Muscle layer of colon (tissue), 2 donors: ENCODE results near the gene GGACT.

Experiments used
- H3K27ac ChIP-seq: one replicate; pipeline ENCODE4 v1.7.0; 2013; ENCODE audit warnings: low read depth, mild to moderate bottlenecking, low read length, moderate library complexity
- H3K27me3 ChIP-seq, 2 donors: one replicate each; pipeline ENCODE4 v1.7.0; 2013; ENCODE audit warnings: low read length in 2 of 2, mild to moderate bottlenecking in 2 of 2; ENCODE audit not compliant: insufficient read depth in 2 of 2, control insufficient read depth in 1 of 2
- H3K36me3 ChIP-seq: one replicate; pipeline ENCODE4 v1.7.0; 2013; ENCODE audit warnings: mild to moderate bottlenecking, low read length; ENCODE audit not compliant: insufficient read depth
- H3K4me1 ChIP-seq: one replicate; pipeline ENCODE4 v1.7.0; 2013; ENCODE audit warnings: mild to moderate bottlenecking, low read length; ENCODE audit not compliant: insufficient read depth
- H3K4me3 ChIP-seq, 2 donors: one replicate each; pipeline ENCODE4 v1.7.0; 2013; ENCODE audit warnings: low read length in 2 of 2, low read depth in 1 of 2, mild to moderate bottlenecking in 1 of 2, moderate library complexity in 1 of 2
- H3K9ac ChIP-seq: one replicate; pipeline ENCODE4 v1.7.0; 2013; ENCODE audit warnings: low read length
- H3K9me3 ChIP-seq: one replicate; pipeline ENCODE4 v1.7.0; 2013; ENCODE audit warnings: mild to moderate bottlenecking, low read length
- donor health status: abdominal sarcoma.
- donor health status: Adenocarcinoma of cecum.

The GGACT gene

GRCh38 chr13:100506600-100507422, 81.8 kb downstream of the GGACT start:
- no peaks in the 10 kb centered on the region for H3K36me3 ChIP-seq
- no peaks in the 10 kb centered on the region for H3K9me3 ChIP-seq
- no peaks in the 10 kb centered on the region for H3K4me1 ChIP-seq
- no peak overlapping the region for H3K9ac ChIP-seq
- no peak overlapping the region for H3K4me3 ChIP-seq
- no peaks in the 10 kb centered on the region for H3K27me3 ChIP-seq
- no peak overlapping the region for H3K27ac ChIP-seq

GRCh38 chr13:100506154-100506553, 82.4 kb downstream of the GGACT start:
- H3K9me3 ChIP-seq = no peaks in the 10 kb centered on the region
- H3K9ac ChIP-seq = no peak overlapping the region
- H3K4me3 ChIP-seq = no peak overlapping the region
- no peak overlapping the region for H3K27ac ChIP-seq
- no peaks in the 10 kb centered on the region for H3K4me1 ChIP-seq
- no peaks in the 10 kb centered on the region for H3K27me3 ChIP-seq
- H3K36me3 ChIP-seq = no peaks in the 10 kb centered on the region

GRCh38 chr13:100503622-100504021, 85.0 kb downstream of the GGACT start:
- no peaks in the 10 kb centered on the region for H3K36me3 ChIP-seq
- no peaks in the 10 kb centered on the region for H3K4me1 ChIP-seq
- no peak overlapping the region for H3K9ac ChIP-seq
- H3K4me3 ChIP-seq = no peak overlapping the region
- H3K27ac ChIP-seq = no peak overlapping the region
- no peaks in the 10 kb centered on the region for H3K9me3 ChIP-seq
- H3K27me3 ChIP-seq = no peaks in the 10 kb centered on the region

GRCh38 chr13:100502446-100502845, 86.1 kb downstream of the GGACT start:
- Histone ChIP-seq H3K9me3 (no peaks in the 10 kb centered on the region), H3K4me3 (no peak overlapping the region), H3K9ac (no peak overlapping the region), H3K4me1 (no peaks in the 10 kb centered on the region), H3K36me3 (no peaks in the 10 kb centered on the region), H3K27ac (no peak overlapping the region), H3K27me3 (no peaks in the 10 kb centered on the region)

GRCh38 chr13:100497389-100497788, 91.2 kb downstream of the GGACT start:
- Histone ChIP-seq H3K4me3 (no peak overlapping the region), H3K36me3 (no peaks in the 10 kb centered on the region), H3K4me1 (no peaks in the 10 kb centered on the region), H3K9me3 (no peaks in the 10 kb centered on the region), H3K27me3 (no peaks in the 10 kb centered on the region), H3K27ac (no peak overlapping the region), H3K9ac (no peak overlapping the region)

GRCh38 chr13:100495455-100495854, 93.1 kb downstream of the GGACT start:
- no peak overlapping the region for H3K9ac ChIP-seq
- H3K4me1 ChIP-seq = no peaks in the 10 kb centered on the region
- H3K36me3 ChIP-seq = no peaks in the 10 kb centered on the region
- H3K27me3 ChIP-seq = no peaks in the 10 kb centered on the region
- H3K27ac ChIP-seq = no peak overlapping the region
- H3K9me3 ChIP-seq = no peaks in the 10 kb centered on the region
- H3K4me3 ChIP-seq = no peak overlapping the region

- H3K27ac ChIP-seq = no peak overlapping the region
- H3K4me1 ChIP-seq = no peaks in the 10 kb centered on the region
- H3K36me3 ChIP-seq = no peaks in the 10 kb centered on the region
- H3K9me3 ChIP-seq = no peaks in the 10 kb centered on the region
- H3K27me3 ChIP-seq = no peaks in the 10 kb centered on the region
- no peak overlapping the region for H3K4me3 ChIP-seq
- H3K9ac ChIP-seq = no peak overlapping the region
Measured at GRCh38 chr13:100493418-100493817, 95.2 kb downstream of the GGACT start.

GRCh38 chr13:100491164-100491842, 97.3 kb downstream of the GGACT start:
- Histone ChIP-seq H3K27me3 (no peaks in the 10 kb centered on the region), H3K4me3 (no peak overlapping the region), H3K36me3 (no peaks in the 10 kb centered on the region), H3K27ac (no peak overlapping the region), H3K9me3 (no peaks in the 10 kb centered on the region), H3K9ac (no peak overlapping the region), H3K4me1 (no peaks in the 10 kb centered on the region)

- Histone ChIP-seq H3K4me1 (no peaks in the 10 kb centered on the region), H3K4me3 (no peak overlapping the region), H3K9me3 (no peaks in the 10 kb centered on the region), H3K27me3 (no peaks in the 10 kb centered on the region), H3K9ac (no peak overlapping the region), H3K36me3 (no peaks in the 10 kb centered on the region), H3K27ac (no peak overlapping the region)
Measured at GRCh38 chr13:100490692-100491091, 97.9 kb downstream of the GGACT start.

- H3K9me3 ChIP-seq = no peaks in the 10 kb centered on the region
- H3K9ac ChIP-seq = no peak overlapping the region
- no peaks in the 10 kb centered on the region for H3K36me3 ChIP-seq
- no peak overlapping the region for H3K27ac ChIP-seq
- H3K27me3 ChIP-seq = no peaks in the 10 kb centered on the region
- H3K4me3 ChIP-seq = no peak overlapping the region
- no peaks in the 10 kb centered on the region for H3K4me1 ChIP-seq
Measured at GRCh38 chr13:100485265-100485664, 103.3 kb downstream of the GGACT start.

- no peaks in the 10 kb centered on the region for H3K27me3 ChIP-seq
- no peaks in the 10 kb centered on the region for H3K36me3 ChIP-seq
- no peak overlapping the region for H3K4me3 ChIP-seq
- no peak overlapping the region for H3K27ac ChIP-seq
- H3K9me3 ChIP-seq = no peaks in the 10 kb centered on the region
- no peaks in the 10 kb centered on the region for H3K4me1 ChIP-seq
- H3K9ac ChIP-seq = no peak overlapping the region
Measured at GRCh38 chr13:100484702-100485101, 103.9 kb downstream of the GGACT start.
